ENCODE measurements around the gene AGBL1. TPM values are rescaled to one million over a fixed set of nuclear protein-coding genes. Genes with fewer than 3 reads are reported as not detected.

Gene AGBL1
- total and polyA plus RNA-seq, 2 experiments from 2014 or later, result 0.03 TPM; not detected in 1

GRCh38 chr15:86685263-86685662, 605.6 kb downstream of the AGBL1 start (continued):
- no peak for TF ChIP-seq ZNF462 (CRISPR knock-in tag; IDR thresholded peaks at IDR 0.05)

- Histone ChIP-seq H3K9me2 (ENCODE audit: insufficient read depth) (peaks cover 2% of the 10 kb centered on the region; the same call in 1 of the 2 replicates), H3K79me2 (replicated peaks; ENCODE audit: insufficient read depth) (no peaks in the 10 kb centered on the region), H3K4me3 (no peak overlapping the region), H3K27ac (ENCODE audit: low read depth) (no peak overlapping the region), H2AFZ (no peak overlapping the region), H4K20me1 (replicated peaks; ENCODE audit: insufficient read depth) (no peaks in the 10 kb centered on the region), H3K27me3 (ENCODE audit: insufficient read depth) (no peaks in the 10 kb centered on the region), H3K4me2 (no peak overlapping the region), H3K36me3 (ENCODE audit: insufficient read depth) (no peaks in the 10 kb centered on the region), H3K4me1 (ENCODE audit: insufficient read depth) (no peaks in the 10 kb centered on the region), H3F3A (replicated peaks; ENCODE audit: low read depth) (no peaks in the 10 kb centered on the region)
- ATAC-seq (no peak), DNase-seq (ENCODE audit: low spot score) (no peak)
- H3K9me3 Mint-ChIP-seq, result no peaks in the 10 kb centered on the region
- no peak overlapping the region for H3K27ac Mint-ChIP-seq
- H3K4me1 Mint-ChIP-seq, result no peaks in the 10 kb centered on the region
- TF ChIP-seq ETS1 (IDR thresholded peaks at IDR 0.05), result no peak
- TF ChIP-seq EZH2phosphoT487 (IDR thresholded peaks at IDR 0.05; ENCODE audit: unreplicated experiment), result no peak
- no peak for TF ChIP-seq JUNB (IDR thresholded peaks at IDR 0.05; ENCODE audit: unreplicated experiment)
- TF ChIP-seq ZNF331 (CRISPR knock-in tag; IDR thresholded peaks at IDR 0.05; ENCODE audit: low read depth), result no peak
- no peak for TF ChIP-seq CREB1 (CRISPR knock-in tag; IDR thresholded peaks at IDR 0.05; ENCODE audit: low read depth)
- no peak for TF ChIP-seq CTCF (conservative IDR thresholded peaks at IDR 0.05; ENCODE audit: low read depth in 2 of 2)
- no peaks in the 10 kb centered on the region for H3K36me3 Mint-ChIP-seq (ENCODE audit: low read depth)
- H3K4me3 Mint-ChIP-seq, result no peak overlapping the region
- no peaks in the 10 kb centered on the region for H3K27me3 Mint-ChIP-seq (ENCODE audit: insufficient read depth, low read depth, poor library complexity)
These were observed 609.3 kb downstream of the AGBL1 start for GRCh38 chr15:86689006-86689405.

Data from GM23338 (cell line).